GM19023 (cell line): Measurements from ENCODE around the gene TM7SF2.
"Not testable (repeated sequence)": the region's sequence is repeated elsewhere in the genome, so short reads cannot be mapped to it uniquely, and the experiment has no call there.

ENCODE experiments used
- ATAC-seq: cut with Tn5 transposase; IDR thresholded peaks from one replicate; pipeline ENCODE4 v1.9.1; 2021; ENCODE audit warnings: mild to moderate bottlenecking, moderate library complexity; ENCODE audit not compliant: unreplicated experiment

TM7SF2 gene

GRCh38 chr11:65113839-65114238, 2.2 kb downstream of the TM7SF2 start:
- no peak for ATAC-seq

GRCh38 chr11:65114538-65115171, 3.0 kb downstream of the TM7SF2 start:
- ATAC-seq, result no peak

- no peak for ATAC-seq
Measured at GRCh38 chr11:65115361-65116082, 3.9 kb downstream of the TM7SF2 start.

GRCh38 chr11:65116370-65117205, 4.9 kb downstream of the TM7SF2 start:
- no peak for ATAC-seq

- ATAC-seq, result peak; percentile 61
Measured at GRCh38 chr11:65117206-65118096, 5.8 kb downstream of the TM7SF2 start, which contains the start of gene ZNHIT2. Gene ZNHIT2 (minus strand): TSS chr11:65117701. CDS start chr11:65117653, 48 bp downstream.

GRCh38 chr11:65118097-65118837, 6.6 kb downstream of the TM7SF2 start:
- no peak for ATAC-seq

GRCh38 chr11:65118891-65119669, 7.4 kb downstream of the TM7SF2 start:
- ATAC-seq, result not testable (repeated sequence)

- no peak for ATAC-seq
Measured at GRCh38 chr11:65119670-65119995, 8.0 kb downstream of the TM7SF2 start.

GRCh38 chr11:65120831-65121230, 9.2 kb downstream of the TM7SF2 start:
- ATAC-seq, result no peak

- ATAC-seq, result no peak
Measured at GRCh38 chr11:65121447-65121864, 9.8 kb downstream of the TM7SF2 start.

GRCh38 chr11:65121865-65122696, 10.4 kb downstream of the TM7SF2 start, which contains the start of the genes FAU and MRPL49:
Gene FAU (minus strand): TSS chr11:65122134. CDS start chr11:65121813, 321 bp downstream.
Gene MRPL49 (plus strand): TSS chr11:65122321. CDS start chr11:65122347, 26 bp downstream.
- ATAC-seq, result peak; percentile 62

GRCh38 chr11:65124480-65125196, 13.0 kb downstream of the TM7SF2 start:
- ATAC-seq, result no peak

GRCh38 chr11:65125197-65126056, 13.8 kb downstream of the TM7SF2 start:
- no peak for ATAC-seq

- ATAC-seq, result no peak
Measured at GRCh38 chr11:65126624-65127274, 15.1 kb downstream of the TM7SF2 start.

GRCh38 chr11:65127473-65128181, 16.0 kb downstream of the TM7SF2 start:
- no peak for ATAC-seq
